ENCODE results near the gene SREBF1. TPM values are rescaled to one million over a fixed set of nuclear protein-coding genes. Genes with fewer than 3 reads are reported as not detected.

Gene SREBF1
- polyA plus RNA-seq, 3 donors, result 7.6 to 35.9 (median 10.5) TPM

DNA sequence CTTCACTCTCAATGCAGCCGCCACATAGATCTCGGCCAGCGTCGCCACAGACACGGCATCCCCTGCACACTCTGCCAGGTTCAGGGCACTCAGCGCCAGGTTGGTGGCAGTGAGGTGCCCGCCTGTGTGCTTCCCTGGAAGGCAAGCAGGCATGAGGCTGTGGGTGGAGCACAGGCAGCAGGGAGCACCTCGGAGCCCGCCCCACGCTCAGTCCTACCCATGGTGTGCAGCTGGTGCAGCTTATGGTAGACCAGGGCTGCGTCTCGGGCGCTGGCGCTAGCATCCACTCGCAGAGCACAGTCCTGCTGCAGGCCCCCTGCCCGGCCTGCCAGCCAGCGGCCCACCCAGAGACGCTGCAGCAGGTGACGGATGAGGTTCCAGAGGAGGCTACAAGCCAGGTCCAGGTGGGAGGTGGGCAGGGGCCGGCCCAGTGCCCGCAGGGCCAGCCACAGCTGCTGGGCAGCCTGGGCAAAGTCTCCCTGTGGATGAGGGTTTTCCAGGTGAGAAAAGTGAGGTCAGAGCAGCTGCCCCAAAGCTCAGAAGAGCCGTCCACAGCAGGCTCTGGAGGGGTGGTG lies 20.5 kb downstream of the SREBF1 start:
- Histone ChIP-seq H3K4me2 (replicated peaks; ENCODE audit: extremely low read depth, low read length, poor library complexity, severe bottlenecking) (no peak overlapping the region), H3K27me3 (ENCODE audit: control insufficient read depth in 2 of 2, insufficient read depth in 2 of 2, low read length in 2 of 2) (no peaks in the 10 kb centered on the region), H3K27ac (ENCODE audit: low read depth in 1 of 2, low read length in 2 of 2) (no peak overlapping the region), H3K9ac (ENCODE audit: insufficient read depth, low read length, poor library complexity, severe bottlenecking) (no peak overlapping the region), H3K79me2 (ENCODE audit: insufficient read depth, low read length) (peaks cover 8% of the 10 kb centered on the region), H3K36me3 (replicated peaks in 1 of 2; ENCODE audit: control insufficient read depth in 1 of 2, insufficient read depth in 2 of 2, low read length in 2 of 2) (peaks cover 59 to 71% of the 10 kb centered on the region in 2 donors), H3K9me3 (replicated peaks in 1 of 2; ENCODE audit: control insufficient read depth in 1 of 2, insufficient read depth in 1 of 2, low read length in 2 of 2) (no peaks in the 10 kb centered on the region), H4K20me1 (ENCODE audit: insufficient read depth, low read length) (peaks cover 46% of the 10 kb centered on the region), H3K4me3 (replicated peaks in 1 of 3; ENCODE audit: low read depth in 2 of 3, low read length in 3 of 3) (no peak overlapping the region), H3K4me1 (ENCODE audit: control insufficient read depth in 1 of 2, insufficient read depth in 2 of 2, low read length in 2 of 2) (peaks cover 22% of the 10 kb centered on the region in 2 donors), H2AFZ (ENCODE audit: insufficient read depth, low read depth, low read length, poor library complexity, severe bottlenecking) (no peak overlapping the region)
- H3K9me3 Mint-ChIP-seq, result peaks cover 0 to 2% (median 0%) of the 10 kb centered on the region in 7 donors
- 98% methylated on average over 20 of the region's 22 CpGs for WGBS (ENCODE audit: insufficient coverage)
- no peak overlapping the region for H3K27ac Mint-ChIP-seq
- H3K4me3 Mint-ChIP-seq, result no peak overlapping the region
- peaks cover 34% of the 10 kb centered on the region for H3K4me1 Mint-ChIP-seq
- TF ChIP-seq, protein P1, sequence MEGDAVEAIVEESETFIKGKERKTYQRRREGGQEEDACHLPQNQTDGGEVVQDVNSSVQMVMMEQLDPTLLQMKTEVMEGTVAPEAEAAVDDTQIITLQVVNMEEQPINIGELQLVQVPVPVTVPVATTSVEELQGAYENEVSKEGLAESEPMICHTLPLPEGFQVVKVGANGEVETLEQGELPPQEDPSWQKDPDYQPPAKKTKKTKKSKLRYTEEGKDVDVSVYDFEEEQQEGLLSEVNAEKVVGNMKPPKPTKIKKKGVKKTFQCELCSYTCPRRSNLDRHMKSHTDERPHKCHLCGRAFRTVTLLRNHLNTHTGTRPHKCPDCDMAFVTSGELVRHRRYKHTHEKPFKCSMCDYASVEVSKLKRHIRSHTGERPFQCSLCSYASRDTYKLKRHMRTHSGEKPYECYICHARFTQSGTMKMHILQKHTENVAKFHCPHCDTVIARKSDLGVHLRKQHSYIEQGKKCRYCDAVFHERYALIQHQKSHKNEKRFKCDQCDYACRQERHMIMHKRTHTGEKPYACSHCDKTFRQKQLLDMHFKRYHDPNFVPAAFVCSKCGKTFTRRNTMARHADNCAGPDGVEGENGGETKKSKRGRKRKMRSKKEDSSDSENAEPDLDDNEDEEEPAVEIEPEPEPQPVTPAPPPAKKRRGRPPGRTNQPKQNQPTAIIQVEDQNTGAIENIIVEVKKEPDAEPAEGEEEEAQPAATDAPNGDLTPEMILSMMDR (IDR thresholded peaks at IDR 0.05), result no peak
- no peak for DNase-seq
- peaks cover 60 to 83% of the 10 kb centered on the region in 2 donors for H3K36me3 Mint-ChIP-seq
- peaks cover 2 to 8% (median 3%) of the 10 kb centered on the region in 3 donors for H3K27me3 Mint-ChIP-seq (ENCODE audit: low read depth in 3 of 3)
- intact Hi-C loops (cut with micrococcal nuclease), result loop anchor here in 1 of 2 donors (10.0 kb wide), 1 partner anchor 208 kb away; no protein-coding TSS in a partner anchor

DNA sequence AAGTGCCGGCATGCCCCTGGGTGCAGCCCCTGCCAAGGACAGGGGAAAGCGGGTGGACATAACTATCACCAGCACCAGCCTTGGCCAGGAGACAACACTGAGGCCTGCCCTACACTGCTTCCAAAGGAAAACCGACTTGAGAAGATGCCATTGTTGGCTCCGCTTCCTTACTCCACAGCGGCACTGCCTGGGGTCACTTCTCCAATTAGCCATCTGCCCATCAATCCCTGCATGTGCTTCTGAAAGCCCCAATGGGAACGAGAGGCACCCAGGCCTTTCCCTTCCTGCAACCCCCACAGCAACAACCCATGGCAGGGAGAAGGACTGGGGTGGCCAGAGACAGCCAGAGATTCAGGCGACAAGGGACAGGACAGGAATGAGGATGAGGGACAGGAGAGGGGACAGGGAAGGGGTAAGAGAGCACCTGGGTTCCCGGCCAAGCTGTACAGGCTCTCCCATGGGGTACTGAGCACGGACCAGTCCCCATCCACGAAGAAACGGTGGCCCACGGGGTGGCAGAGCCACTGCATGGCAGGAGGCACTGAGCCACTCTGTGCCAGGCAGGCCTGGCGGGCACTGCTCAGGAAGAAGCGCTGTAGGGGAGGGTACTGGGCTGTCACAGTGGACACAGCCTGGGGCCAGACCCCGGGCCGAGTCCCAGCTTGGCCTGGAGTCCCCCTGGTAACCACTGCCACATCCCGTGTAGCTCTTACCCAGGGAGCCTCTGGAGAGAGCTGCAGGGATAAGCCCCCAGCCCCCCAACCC lies 21.2 kb downstream of the SREBF1 start:
- Mint-ChIP-seq H3K4me1 (peaks cover 29% of the 10 kb centered on the region), H3K4me3 (no peak overlapping the region), H3K27ac (peak overlapping the region in 1 of 7 donors; percentile 78), H3K36me3 (peaks cover 60 to 84% of the 10 kb centered on the region in 2 donors), H3K9me3 (peaks cover 0 to 2% (median 0%) of the 10 kb centered on the region in 7 donors), H3K27me3 (ENCODE audit: low read depth in 3 of 3) (peaks cover 0 to 3% (median 2%) of the 10 kb centered on the region in 3 donors)
- Histone ChIP-seq H2AFZ (ENCODE audit: insufficient read depth, low read depth, low read length, poor library complexity, severe bottlenecking) (no peak overlapping the region), H4K20me1 (ENCODE audit: insufficient read depth, low read length) (peaks cover 40% of the 10 kb centered on the region), H3K9ac (ENCODE audit: insufficient read depth, low read length, poor library complexity, severe bottlenecking) (no peak overlapping the region), H3K36me3 (replicated peaks in 1 of 2; ENCODE audit: control insufficient read depth in 1 of 2, insufficient read depth in 2 of 2, low read length in 2 of 2) (peaks cover 65 to 76% of the 10 kb centered on the region in 2 donors), H3K79me2 (ENCODE audit: insufficient read depth, low read length) (peaks cover 2% of the 10 kb centered on the region), H3K4me2 (replicated peaks; ENCODE audit: extremely low read depth, low read length, poor library complexity, severe bottlenecking) (no peak overlapping the region), H3K27me3 (ENCODE audit: control insufficient read depth in 2 of 2, insufficient read depth in 2 of 2, low read length in 2 of 2) (no peaks in the 10 kb centered on the region), H3K4me3 (replicated peaks in 1 of 3; ENCODE audit: low read depth in 2 of 3, low read length in 3 of 3) (no peak overlapping the region), H3K27ac (ENCODE audit: low read depth in 1 of 2, low read length in 2 of 2) (no peak overlapping the region), H3K9me3 (replicated peaks in 1 of 2; ENCODE audit: control insufficient read depth in 1 of 2, insufficient read depth in 1 of 2, low read length in 2 of 2) (no peaks in the 10 kb centered on the region), H3K4me1 (ENCODE audit: control insufficient read depth in 1 of 2, insufficient read depth in 2 of 2, low read length in 2 of 2) (peaks cover 21 to 22% of the 10 kb centered on the region in 2 donors)
- intact Hi-C loops (cut with micrococcal nuclease), result loop anchor here in 1 of 2 donors (10.0 kb wide), 1 partner anchor 209 kb away; no protein-coding TSS in a partner anchor
- no peak for DNase-seq
- TF ChIP-seq, protein P1 (IDR thresholded peaks at IDR 0.05), result no peak
- 93% methylated on average over 13 of the region's 17 CpGs for WGBS (ENCODE audit: insufficient coverage)

All from CD14-positive monocyte (primary cell).